SK-N-SH treated with all-trans-retinoic acid at 6 μM for 48 hours (cell line): ENCODE data around the gene GRN.

Experiments used
- RARB ChIP-seq: fragments of 250-450 bp; sonication (Bioruptor Pico); IDR thresholded peaks from 2 replicates; pipeline ENCODE4 v1.8.0; 2021; ENCODE audit warnings: mild to moderate bottlenecking, moderate library complexity
- SNAI2 ChIP-seq: fragments of 250-450 bp; sonication (Bioruptor Pico); IDR thresholded peaks from 2 replicates; pipeline ENCODE4 v1.5.0; 2020; ENCODE audit warnings: mild to moderate bottlenecking, moderate library complexity
- ZFP30 ChIP-seq: fragments of 450-650 bp; formaldehyde crosslinking; IDR thresholded peaks from 2 replicates; pipeline ENCODE4 v1.5.0; 2022; ENCODE audit warnings: mild to moderate bottlenecking, moderate library complexity
- ZNF8 ChIP-seq: fragments of 450-650 bp; formaldehyde crosslinking; IDR thresholded peaks from 2 replicates; pipeline ENCODE4 v1.5.0; 2020; ENCODE audit warnings: mild to moderate bottlenecking, moderate library complexity
- TF ChIP-seq, protein P1 (sequence below): fragments of 250-450 bp; sonication (Bioruptor Pico); IDR thresholded peaks from 2 replicates; pipeline ENCODE4 v1.5.1; 2020; ENCODE audit warnings: low read depth, mild to moderate bottlenecking, moderate library complexity
- TF ChIP-seq, protein P2 (sequence below): fragments of 250-450 bp; sonication (Bioruptor Pico); IDR thresholded peaks from 2 replicates; pipeline ENCODE4 v1.8.0; 2020; ENCODE audit warnings: mild to moderate bottlenecking, moderate library complexity, borderline replicate concordance
- TF ChIP-seq, protein P3 (sequence below): fragments of 250-450 bp; sonication (Bioruptor Pico); IDR thresholded peaks from 2 replicates; pipeline ENCODE4 v1.8.0; 2021; ENCODE audit warnings: low read depth, mild to moderate bottlenecking, moderate library complexity, borderline replicate concordance

DNA sequence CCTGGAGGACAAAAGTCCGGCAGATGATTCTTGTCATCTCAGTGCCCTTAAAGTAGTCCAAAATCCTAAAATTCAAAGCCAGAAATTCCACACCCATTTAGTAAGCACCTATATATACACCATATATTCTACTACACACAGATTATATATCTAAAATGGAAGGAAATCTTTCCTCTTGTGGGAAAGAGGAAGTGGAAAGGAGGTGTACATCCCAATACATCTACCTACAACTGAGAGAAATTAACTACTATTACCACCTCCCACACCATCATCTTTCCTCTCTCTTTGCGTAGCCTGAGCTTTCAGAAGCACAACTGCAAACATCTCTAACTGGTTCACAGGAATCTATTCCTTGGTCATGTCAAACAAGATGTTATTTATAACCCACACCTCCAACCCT is 49.7 kb downstream of the GRN start:
- TF ChIP-seq ZFP30 (CRISPR knock-in tag) = no peak
- TF ChIP-seq RARB (CRISPR knock-in tag) = no peak
- TF ChIP-seq, protein P1, sequence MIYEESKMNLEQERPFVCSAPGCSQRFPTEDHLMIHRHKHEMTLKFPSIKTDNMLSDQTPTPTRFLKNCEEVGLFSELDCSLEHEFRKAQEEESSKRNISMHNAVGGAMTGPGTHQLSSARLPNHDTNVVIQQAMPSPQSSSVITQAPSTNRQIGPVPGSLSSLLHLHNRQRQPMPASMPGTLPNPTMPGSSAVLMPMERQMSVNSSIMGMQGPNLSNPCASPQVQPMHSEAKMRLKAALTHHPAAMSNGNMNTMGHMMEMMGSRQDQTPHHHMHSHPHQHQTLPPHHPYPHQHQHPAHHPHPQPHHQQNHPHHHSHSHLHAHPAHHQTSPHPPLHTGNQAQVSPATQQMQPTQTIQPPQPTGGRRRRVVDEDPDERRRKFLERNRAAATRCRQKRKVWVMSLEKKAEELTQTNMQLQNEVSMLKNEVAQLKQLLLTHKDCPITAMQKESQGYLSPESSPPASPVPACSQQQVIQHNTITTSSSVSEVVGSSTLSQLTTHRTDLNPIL (CRISPR knock-in tag) = no peak
- no peak for TF ChIP-seq SNAI2 (CRISPR knock-in tag)
- TF ChIP-seq ZNF8 (CRISPR knock-in tag) = no peak
- TF ChIP-seq, protein P2, sequence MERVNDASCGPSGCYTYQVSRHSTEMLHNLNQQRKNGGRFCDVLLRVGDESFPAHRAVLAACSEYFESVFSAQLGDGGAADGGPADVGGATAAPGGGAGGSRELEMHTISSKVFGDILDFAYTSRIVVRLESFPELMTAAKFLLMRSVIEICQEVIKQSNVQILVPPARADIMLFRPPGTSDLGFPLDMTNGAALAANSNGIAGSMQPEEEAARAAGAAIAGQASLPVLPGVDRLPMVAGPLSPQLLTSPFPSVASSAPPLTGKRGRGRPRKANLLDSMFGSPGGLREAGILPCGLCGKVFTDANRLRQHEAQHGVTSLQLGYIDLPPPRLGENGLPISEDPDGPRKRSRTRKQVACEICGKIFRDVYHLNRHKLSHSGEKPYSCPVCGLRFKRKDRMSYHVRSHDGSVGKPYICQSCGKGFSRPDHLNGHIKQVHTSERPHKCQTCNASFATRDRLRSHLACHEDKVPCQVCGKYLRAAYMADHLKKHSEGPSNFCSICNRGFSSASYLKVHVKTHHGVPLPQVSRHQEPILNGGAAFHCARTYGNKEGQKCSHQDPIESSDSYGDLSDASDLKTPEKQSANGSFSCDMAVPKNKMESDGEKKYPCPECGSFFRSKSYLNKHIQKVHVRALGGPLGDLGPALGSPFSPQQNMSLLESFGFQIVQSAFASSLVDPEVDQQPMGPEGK (CRISPR knock-in tag) = no peak
- TF ChIP-seq, protein P3, sequence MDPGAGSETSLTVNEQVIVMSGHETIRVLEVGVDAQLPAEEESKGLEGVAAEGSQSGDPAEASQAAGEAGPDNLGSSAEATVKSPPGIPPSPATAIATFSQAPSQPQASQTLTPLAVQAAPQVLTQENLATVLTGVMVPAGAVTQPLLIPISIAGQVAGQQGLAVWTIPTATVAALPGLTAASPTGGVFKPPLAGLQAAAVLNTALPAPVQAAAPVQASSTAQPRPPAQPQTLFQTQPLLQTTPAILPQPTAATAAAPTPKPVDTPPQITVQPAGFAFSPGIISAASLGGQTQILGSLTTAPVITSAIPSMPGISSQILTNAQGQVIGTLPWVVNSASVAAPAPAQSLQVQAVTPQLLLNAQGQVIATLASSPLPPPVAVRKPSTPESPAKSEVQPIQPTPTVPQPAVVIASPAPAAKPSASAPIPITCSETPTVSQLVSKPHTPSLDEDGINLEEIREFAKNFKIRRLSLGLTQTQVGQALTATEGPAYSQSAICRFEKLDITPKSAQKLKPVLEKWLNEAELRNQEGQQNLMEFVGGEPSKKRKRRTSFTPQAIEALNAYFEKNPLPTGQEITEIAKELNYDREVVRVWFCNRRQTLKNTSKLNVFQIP (CRISPR knock-in tag) = no peak
